GM12864 (cell line): Measurements from ENCODE around the gene LILRA5.

ENCODE experiments used
- DNase-seq: peaks from one replicate; pipeline ENCODE4 v3.0.0-alpha.2; 2011; ENCODE audit warnings: low read depth
- H3K4me3 ChIP-seq: 2 replicates; pipeline ENCODE4 v1.5.1; 2011; ENCODE audit warnings: mild to moderate bottlenecking, low read depth, low read length, control low read depth
- TF ChIP-seq, protein P1 (sequence below): IDR thresholded peaks from 2 replicates; pipeline ENCODE4 v1.5.1; 2011; ENCODE audit warnings: low read depth, mild to moderate bottlenecking, moderate library complexity, low read length, control low read depth, inconsistent platforms; ENCODE audit errors: missing control alignments

Gene LILRA5

DNA sequence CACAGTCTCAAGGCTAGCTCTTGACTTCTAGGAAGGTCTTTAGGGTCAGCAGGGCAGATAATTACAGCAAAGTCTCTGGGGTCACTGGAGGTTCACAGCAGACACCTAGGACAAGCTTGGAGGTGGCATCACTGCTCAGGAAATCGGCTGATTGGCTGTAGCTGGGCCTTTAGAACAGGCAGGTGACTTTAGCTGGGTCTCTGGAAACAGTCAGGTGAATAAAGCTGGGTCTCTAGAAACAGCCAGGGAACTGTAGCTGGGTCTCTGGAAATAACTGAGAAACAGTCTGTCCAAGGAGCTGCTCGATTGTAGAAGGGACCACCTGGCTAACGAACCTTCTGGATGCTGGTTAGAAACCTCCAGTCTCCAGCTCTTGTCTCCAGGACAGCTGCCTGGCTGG lies 41.8 kb upstream of the LILRA5 start:
- TF ChIP-seq, protein P1, sequence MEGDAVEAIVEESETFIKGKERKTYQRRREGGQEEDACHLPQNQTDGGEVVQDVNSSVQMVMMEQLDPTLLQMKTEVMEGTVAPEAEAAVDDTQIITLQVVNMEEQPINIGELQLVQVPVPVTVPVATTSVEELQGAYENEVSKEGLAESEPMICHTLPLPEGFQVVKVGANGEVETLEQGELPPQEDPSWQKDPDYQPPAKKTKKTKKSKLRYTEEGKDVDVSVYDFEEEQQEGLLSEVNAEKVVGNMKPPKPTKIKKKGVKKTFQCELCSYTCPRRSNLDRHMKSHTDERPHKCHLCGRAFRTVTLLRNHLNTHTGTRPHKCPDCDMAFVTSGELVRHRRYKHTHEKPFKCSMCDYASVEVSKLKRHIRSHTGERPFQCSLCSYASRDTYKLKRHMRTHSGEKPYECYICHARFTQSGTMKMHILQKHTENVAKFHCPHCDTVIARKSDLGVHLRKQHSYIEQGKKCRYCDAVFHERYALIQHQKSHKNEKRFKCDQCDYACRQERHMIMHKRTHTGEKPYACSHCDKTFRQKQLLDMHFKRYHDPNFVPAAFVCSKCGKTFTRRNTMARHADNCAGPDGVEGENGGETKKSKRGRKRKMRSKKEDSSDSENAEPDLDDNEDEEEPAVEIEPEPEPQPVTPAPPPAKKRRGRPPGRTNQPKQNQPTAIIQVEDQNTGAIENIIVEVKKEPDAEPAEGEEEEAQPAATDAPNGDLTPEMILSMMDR, result no peak
- DNase-seq, result no peak
- no peak overlapping the region for H3K4me3 ChIP-seq

DNA sequence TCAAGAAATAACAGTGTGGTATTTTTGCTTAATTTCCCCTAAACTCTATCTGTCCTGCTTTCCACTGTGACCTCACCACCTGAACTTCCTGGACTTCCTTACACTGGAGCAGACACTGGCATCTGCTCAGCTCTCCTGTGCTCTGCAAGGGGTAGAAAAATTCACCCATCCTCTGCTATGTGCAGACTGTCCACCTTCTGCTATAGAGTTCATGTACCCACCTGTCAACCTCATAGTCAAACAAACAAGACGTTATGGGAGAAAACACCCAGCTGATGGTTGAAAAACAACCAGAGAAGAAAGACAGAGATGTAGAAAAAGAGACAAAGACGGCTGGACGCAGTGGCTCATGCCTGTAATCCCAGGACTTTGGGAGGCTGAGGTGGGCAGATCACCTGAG lies 39.6 kb upstream of the LILRA5 start:
- no peak overlapping the region for H3K4me3 ChIP-seq
- TF ChIP-seq, protein P1, result no peak
- no peak for DNase-seq

DNA sequence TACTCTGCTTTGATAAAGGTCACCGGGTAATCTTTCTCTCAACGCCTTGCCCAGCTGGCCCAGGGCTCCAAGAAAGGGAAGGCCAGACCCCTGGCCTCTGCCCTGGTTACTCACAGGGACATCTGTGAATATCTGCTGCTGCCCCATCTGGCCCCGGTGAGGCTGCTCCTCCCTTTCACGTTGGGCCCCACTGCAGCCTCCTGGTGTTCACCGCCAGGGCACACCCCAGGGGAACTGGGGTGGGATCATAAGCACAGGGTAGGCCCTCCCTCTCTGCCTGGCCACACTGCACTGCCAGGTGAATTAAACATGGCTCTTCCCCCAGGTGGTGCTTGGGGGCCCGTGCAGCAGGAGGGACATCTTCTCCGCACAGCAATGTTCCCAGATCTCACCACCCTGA lies 39.1 kb upstream of the LILRA5 start:
- DNase-seq, result no peak
- H3K4me3 ChIP-seq, result no peak overlapping the region
- TF ChIP-seq, protein P1, result no peak

DNA sequence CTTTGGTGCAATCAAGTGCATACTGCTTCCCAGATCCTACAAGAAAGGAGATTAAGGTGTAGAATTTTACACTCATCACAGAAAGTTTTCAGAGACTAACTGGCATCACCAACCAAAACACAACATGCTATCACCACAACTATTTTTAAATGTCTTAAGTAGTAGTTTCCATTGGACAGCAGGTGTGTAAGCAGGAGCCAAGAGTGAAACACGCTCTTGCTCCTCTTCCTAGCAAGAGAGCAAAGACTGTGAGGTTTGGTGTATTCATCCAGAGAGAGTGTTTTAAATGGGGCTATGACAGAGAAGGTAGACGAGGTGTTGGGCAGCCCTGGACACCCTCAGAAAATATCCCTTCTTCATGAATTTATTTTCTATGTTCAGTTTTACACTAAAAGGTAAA lies 38.5 kb upstream of the LILRA5 start:
- DNase-seq, result no peak
- H3K4me3 ChIP-seq, result no peak overlapping the region
- TF ChIP-seq, protein P1, result no peak

DNA sequence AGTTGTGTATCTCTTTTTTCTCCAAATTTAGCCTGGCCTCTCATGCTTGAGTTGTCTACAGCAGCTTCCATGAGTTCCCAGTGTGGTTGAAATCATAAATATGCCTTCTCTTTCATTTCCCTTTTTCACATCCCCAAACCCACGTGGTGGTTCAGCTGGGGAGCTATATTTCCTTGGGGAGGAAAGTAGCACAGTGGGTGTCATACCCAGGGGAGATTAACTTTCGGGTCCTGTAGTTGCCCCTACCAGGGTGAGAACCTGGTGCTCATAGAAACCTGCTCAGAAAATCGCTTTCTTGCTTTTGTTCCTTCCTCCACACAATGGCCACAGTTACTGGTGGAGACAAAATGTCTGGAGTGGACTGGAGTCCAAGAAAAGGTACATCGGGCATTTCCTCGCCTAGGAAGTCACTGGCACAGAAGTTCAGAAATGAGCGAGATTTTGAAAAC lies 33.0 kb upstream of the LILRA5 start:
- TF ChIP-seq, protein P1, result no peak
- no peak overlapping the region for H3K4me3 ChIP-seq
- peak; percentile 15 for DNase-seq

DNA sequence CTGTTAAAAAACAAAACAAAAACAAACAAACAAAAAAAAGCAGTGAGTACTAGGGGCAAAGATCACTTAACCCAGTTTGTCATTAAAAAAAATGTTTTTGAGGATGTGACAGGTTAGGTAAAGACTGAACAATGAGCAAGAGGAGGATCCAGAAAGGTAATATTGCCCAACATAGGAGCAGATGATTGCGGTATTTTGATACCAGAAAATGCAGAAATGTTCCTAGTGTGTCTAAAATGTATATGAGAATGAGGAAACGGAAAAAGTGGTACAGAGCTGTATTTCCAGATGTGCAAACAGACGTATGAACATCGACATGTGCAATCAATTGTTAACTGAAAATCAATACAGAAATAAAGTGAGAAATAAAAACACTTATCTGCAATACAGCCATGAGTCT lies 30.9 kb upstream of the LILRA5 start:
- TF ChIP-seq, protein P1, result no peak
- DNase-seq, result no peak
- no peak overlapping the region for H3K4me3 ChIP-seq

DNA sequence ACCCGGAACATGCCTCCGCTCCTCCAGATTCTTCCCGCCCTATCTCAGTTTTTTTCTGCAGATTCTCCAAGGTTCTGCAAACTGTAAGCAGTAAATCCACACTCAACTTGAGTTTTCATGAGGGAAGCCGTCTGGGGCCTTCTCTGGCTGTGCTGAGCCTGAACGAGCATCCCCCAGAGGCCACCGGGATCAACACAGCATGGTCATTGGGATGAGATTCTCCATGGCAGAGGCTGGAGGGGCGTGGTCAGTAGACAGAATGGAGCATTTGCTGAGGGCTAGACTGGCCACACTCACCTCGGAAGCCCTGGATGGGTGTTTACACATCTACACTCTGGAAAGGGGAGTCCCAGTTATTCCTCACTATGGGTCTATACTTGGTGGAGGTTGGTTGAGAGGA lies 28.3 kb upstream of the LILRA5 start:
- TF ChIP-seq, protein P1, result no peak
- no peak overlapping the region for H3K4me3 ChIP-seq
- DNase-seq, result no peak
